GM08714 (cell line): ENCODE results near the gene MOB2.

Experiments used
- H3K4me3 ChIP-seq: fragments of 200-500 bp; sonication (Bioruptor generic); 2 replicates; pipeline ENCODE4 v1.5.1; 2014; ENCODE audit warnings: mild to moderate bottlenecking, low read length, inconsistent platforms
- ZNF274 ChIP-seq: IDR thresholded peaks from 2 replicates; pipeline ENCODE4 v1.6.1; 2012; ENCODE audit warnings: mild to moderate bottlenecking, low read depth, low read length

MOB2 gene

GRCh38 chr11:1468473-1469066 lies 18.0 kb downstream of the MOB2 start:
- H3K4me3 ChIP-seq = no peak overlapping the region
- no peak for TF ChIP-seq ZNF274

- no peak for TF ChIP-seq ZNF274
- H3K4me3 ChIP-seq = no peak overlapping the region
Measured at GRCh38 chr11:1468002-1468401, 18.6 kb downstream of the MOB2 start.

GRCh38 chr11:1467270-1467669 lies 19.3 kb downstream of the MOB2 start:
- no peak for TF ChIP-seq ZNF274
- H3K4me3 ChIP-seq = no peak overlapping the region

GRCh38 chr11:1466784-1467183 lies 19.8 kb downstream of the MOB2 start:
- no peak overlapping the region for H3K4me3 ChIP-seq
- no peak for TF ChIP-seq ZNF274

GRCh38 chr11:1463056-1463455 lies 23.5 kb downstream of the MOB2 start:
- no peak for TF ChIP-seq ZNF274
- no peak overlapping the region for H3K4me3 ChIP-seq

GRCh38 chr11:1462698-1462975 lies 23.9 kb downstream of the MOB2 start:
- TF ChIP-seq ZNF274 = no peak
- no peak overlapping the region for H3K4me3 ChIP-seq

- TF ChIP-seq ZNF274 = no peak
- no peak overlapping the region for H3K4me3 ChIP-seq
Measured at GRCh38 chr11:1461826-1462697, 24.5 kb downstream of the MOB2 start.

- H3K4me3 ChIP-seq = no peak overlapping the region
- TF ChIP-seq ZNF274 = no peak
Measured at GRCh38 chr11:1460986-1461825, 25.4 kb downstream of the MOB2 start.

- no peak for TF ChIP-seq ZNF274
- no peak overlapping the region for H3K4me3 ChIP-seq
Measured at GRCh38 chr11:1460396-1460985, 26.1 kb downstream of the MOB2 start.

GRCh38 chr11:1459764-1460395 lies 26.7 kb downstream of the MOB2 start:
- TF ChIP-seq ZNF274 = no peak
- H3K4me3 ChIP-seq = no peak overlapping the region

GRCh38 chr11:1459219-1459575 lies 27.4 kb downstream of the MOB2 start:
- TF ChIP-seq ZNF274 = no peak
- no peak overlapping the region for H3K4me3 ChIP-seq

- H3K4me3 ChIP-seq = no peak overlapping the region
- no peak for TF ChIP-seq ZNF274
Measured at GRCh38 chr11:1458340-1459218, 28.0 kb downstream of the MOB2 start.

GRCh38 chr11:1457856-1458255 lies 28.7 kb downstream of the MOB2 start:
- no peak overlapping the region for H3K4me3 ChIP-seq
- TF ChIP-seq ZNF274 = no peak

GRCh38 chr11:1457326-1457680 lies 29.3 kb downstream of the MOB2 start:
- TF ChIP-seq ZNF274 = no peak
- no peak overlapping the region for H3K4me3 ChIP-seq
